H54 (cell line): ENCODE data around the gene KCNJ14.

Experiments
- DNase-seq: peaks from one replicate; pipeline ENCODE4 v3.0.0; 2011; ENCODE audit warnings: low spot score, mixed read lengths; ENCODE audit not compliant: insufficient read length
- FAIRE-seq: peaks from 3 replicates; lab custom pipeline; 2011; peaks lifted over from hg19 to GRCh38; lab: Jason Lieb, UNC
- POLR2A ChIP-seq: IDR thresholded peaks from 2 replicates; pipeline ENCODE4 v1.6.1; 2011; ENCODE audit warnings: low read depth, mild to moderate bottlenecking, low read length

KCNJ14 gene

DNA sequence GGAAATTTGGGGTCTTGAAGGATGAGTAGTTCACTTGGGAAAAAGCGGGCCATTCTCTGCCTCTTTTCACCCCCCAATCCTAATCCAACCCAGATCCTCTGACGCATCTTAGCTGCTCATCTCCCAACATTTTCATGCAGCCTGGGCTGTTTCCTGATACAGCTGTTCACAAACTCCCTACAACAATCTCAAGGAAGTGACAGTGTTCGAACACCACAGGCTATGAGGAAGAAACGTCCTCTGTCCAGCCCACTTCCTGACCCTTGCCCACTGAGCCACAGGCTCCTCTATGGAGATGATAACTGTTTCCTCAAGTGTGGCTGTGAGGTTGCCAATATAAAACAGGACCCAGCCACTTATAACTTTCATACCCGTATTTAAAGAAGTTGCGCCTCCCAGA lies 40.0 kb downstream of the KCNJ14 start:
- FAIRE-seq (no peak), DNase-seq (no peak)
- no peak for TF ChIP-seq POLR2A

DNA sequence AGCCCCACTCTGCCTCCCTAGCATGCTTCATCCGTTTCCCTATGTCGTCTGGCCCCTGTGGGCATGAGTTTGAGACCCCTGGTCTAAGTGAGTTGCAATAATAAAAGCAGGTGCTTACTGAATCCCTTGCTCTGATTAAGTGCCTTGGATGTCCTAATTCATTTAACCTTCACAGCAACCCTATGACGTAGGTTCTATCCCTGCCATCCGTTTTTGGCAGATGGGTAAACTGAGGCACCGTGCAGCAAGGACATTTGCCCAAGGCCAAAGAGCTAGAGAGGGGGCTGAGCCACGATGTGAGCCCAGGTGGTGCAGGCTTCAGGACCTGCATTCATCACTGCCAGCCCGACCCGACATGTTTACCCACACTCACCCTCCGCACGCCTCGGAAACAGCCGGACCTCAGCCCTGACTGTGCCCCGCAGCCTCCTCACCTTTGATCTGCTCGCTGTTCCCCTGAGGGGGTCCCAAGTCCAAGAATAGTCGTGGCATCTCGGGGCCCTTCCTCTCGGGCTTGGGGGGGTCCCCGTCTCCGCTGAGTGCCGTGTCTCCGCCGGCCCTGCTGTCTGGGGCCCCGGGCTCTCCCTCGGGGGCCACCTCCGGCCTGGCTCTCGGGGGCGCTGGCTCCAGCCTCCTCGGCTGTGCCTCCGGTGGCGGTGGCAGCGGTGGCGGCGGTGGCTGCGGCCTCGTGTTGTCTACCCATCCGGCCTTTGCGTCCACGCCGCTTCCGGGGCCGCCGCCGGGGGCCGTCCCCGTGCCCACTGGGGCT lies 41.8 kb downstream of the KCNJ14 start:
- DNase-seq (no peak), FAIRE-seq (no peak)
- TF ChIP-seq POLR2A = no peak

GRCh38 chr19:48497728-48498594 lies 42.6 kb downstream of the KCNJ14 start:
- FAIRE-seq (no peak), DNase-seq (no peak)
- no peak for TF ChIP-seq POLR2A

- TF ChIP-seq POLR2A = no peak
- no peak for DNase-seq
These were observed 43.4 kb downstream of the KCNJ14 start for GRCh38 chr19:48498595-48499311.

GRCh38 chr19:48499316-48500090 lies 44.1 kb downstream of the KCNJ14 start:
- FAIRE-seq (no peak), DNase-seq (no peak)
- no peak for TF ChIP-seq POLR2A

More at GRCh38 chr19:48498595-48499311, 43.4 kb downstream of the KCNJ14 start:
- FAIRE-seq = no peak

DNA sequence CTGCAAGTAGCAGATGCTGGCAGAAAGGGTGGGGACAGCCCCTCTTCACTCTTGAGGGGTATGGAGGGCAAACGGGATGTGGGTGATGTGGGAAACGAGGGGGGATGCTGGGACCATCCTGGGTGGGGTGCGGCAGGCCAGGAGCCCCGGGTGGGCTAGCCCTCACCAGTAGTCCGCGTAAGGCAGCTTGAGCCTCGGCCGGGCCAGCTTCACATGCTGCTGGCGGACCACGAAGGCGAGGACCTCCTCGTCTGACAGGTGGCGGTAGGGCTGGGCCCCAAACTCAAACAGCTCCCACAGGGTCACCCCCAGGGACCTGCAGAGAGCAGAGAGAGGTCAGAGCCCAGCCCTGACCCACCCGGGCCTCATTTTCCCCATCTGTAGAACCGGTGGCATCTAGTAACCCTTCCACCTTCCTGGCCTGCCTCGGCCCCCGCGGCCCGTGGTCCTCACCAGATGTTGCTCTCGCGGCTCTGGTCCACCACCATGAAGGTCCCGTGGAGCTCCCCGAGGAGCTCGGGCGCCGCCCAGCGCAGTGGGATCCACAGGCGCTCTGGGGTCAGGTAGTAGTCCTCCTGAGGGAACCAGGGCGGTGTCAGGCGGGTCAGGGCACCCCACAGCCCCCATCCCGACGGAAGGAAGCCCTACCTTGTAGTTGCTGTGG lies 45.6 kb downstream of the KCNJ14 start:
- no peak for TF ChIP-seq POLR2A
- FAIRE-seq (no peak), DNase-seq (no peak)

GRCh38 chr19:48501494-48502349 lies 46.3 kb downstream of the KCNJ14 start:
- no peak for TF ChIP-seq POLR2A
- FAIRE-seq (no peak), DNase-seq (no peak)

DNA sequence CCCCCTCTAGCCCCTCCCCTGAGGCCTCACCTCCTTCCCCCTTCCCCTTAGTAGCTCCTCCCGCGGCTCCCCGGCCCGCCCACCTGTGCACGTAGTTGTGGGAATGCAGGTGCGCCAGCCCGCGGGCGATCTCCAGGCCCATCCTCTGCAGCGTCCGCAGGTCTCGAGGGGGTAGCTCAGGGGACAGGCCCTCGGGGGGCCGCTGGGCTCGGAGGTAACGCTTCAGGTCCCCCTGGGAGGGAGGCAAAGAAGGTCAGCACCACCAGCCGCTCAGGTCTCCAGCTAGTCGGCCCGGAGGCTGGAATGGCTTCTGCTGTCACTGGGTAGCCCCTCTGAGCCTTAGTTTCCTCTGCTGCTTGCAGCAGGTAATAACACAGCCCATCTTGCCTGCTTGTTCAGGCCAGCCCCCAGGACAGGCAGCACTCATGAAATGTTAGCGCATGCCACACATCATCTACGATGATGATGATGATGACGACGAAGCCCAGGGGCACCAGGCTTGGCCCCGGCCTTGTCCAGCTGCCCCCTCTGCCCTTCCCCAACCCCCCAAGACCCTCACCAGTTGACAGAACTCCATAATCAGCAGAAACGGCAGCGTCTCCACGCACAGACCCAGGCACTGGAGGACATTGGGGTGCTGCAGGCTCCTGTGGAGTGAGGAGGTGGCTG lies 47.1 kb downstream of the KCNJ14 start:
- DNase-seq (no peak), FAIRE-seq (no peak)
- no peak for TF ChIP-seq POLR2A

DNA sequence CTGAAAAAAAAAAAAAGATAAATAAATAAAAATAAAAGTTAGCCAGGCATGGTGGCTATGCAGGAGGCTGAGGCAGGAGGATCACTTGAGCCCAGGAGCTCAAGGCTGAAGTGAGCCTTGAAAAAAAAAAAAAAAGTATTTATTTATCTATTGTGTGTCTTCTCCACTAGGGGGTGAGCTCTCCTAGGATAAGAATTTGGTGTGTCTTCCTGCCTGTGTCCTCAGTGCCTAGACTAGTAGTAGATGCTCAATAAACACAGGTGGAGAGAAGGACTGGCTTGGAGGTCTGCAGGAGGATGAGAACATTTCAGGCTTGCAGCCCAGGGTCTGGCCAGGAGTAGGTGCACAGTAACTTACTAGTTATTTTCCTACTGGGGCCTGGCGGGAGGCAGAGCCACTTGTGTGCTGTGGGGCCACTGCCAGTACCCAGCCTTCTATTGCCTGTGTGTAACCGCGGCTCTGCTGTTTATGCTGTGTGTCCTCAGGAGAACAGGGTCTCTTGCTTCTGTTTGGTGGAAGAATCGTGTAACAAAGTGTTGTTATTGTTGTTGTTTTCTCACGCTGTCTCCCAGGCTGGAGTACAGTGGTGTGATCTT lies 50.9 kb downstream of the KCNJ14 start:
- no peak for TF ChIP-seq POLR2A
- no peak for DNase-seq
- FAIRE-seq = no peak

DNA sequence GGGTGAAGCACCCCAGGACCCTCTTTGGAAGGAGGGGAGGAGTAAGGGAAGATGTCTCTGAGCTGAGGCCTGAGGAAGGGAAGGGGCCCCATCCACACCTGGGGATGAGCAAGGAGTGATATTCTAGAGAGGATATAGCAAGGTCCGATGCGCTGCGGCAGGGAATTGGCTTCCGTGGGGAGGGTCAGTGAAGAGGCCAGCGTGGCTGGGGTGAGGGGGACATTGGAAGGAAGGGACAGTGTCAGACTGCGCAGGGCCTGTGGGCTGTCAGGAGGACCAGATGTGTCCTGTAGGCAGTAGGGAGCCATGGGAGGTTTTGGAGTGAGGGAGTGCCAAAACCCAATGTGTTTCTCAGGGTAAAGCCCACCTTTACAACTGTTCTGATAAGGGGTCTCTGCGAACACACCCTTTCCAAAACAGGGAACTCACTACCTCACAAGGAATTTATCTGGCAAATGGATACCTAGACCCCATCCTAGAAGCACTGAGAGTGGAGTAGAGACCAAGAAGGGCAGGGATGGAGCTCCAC lies 52.6 kb downstream of the KCNJ14 start:
- FAIRE-seq (no peak), DNase-seq (no peak)

More for the DNA sequence above, 52.6 kb downstream of the KCNJ14 start:
- no peak for TF ChIP-seq POLR2A
